GM21717 (cell line): ENCODE results near the gene P2RX7.

Experiments
- ATAC-seq: cut with Tn5 transposase; IDR thresholded peaks from one replicate; pipeline ENCODE4 v1.9.1; 2021; ENCODE audit warnings: mild to moderate bottlenecking, moderate library complexity; ENCODE audit not compliant: unreplicated experiment

P2RX7 gene

DNA sequence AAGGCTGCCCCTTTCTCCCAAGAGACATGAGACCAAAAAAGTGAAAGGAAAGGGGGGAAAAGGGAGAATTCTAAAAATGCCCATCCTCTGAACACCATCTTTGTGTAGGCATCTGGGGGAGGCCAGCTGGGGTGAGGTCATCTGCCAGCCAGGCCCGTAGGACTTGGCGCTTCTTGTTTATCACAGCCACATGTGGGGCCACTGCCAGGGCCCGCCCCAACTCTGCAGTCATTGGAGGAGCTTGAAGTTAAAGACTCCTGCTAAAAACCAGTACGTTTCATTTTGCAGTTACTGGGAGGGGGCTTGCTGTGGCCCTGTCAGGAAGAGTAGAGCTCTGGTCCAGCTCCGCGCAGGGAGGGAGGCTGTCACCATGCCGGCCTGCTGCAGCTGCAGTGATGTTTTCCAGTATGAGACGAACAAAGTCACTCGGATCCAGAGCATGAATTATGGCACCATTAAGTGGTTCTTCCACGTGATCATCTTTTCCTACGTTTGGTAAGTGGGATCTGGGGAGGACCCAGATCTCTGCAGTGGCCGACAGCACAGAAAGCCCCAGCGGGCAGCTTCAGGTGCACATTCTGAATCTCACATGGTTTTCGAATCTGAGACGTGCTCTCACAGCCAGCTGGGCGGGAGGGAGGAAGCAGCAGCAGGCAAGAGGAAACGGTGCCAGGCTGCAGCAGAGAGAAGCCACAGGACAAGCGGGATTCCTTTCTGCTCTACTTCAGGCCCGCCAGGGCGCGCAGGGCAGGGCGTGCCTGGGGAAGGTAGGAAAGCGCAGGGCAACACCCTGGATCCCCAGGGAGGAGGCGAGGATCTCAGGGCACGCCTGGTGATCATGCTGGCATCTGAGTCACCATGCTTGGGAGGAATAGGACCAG is at the start of gene P2RX7:
TSS of gene P2RX7 (plus strand) at position 276 of the 881 bp plus-strand sequence. CDS start at position 371, 95 bp downstream.
- ATAC-seq = no peak

DNA sequence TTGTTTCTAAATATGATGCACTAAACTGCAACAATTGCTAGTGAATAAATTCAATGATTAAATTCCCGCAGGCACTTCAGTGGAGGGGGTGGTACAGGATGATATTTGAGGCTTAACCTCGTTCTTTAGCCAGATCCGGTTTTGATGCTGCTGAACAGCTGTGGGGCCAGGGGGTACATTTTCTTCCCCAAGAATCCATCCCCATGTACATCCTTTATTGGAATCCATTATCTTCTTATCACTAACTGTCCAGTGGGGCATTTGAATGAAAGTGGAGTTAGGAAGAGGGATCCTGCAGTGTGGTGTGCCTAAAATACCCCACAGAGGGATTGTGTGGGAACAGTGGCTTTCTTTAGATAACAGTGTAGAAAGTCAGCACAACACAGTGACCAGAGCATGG is 48.4 kb upstream of the P2RX7 start:
- ATAC-seq = no peak

DNA sequence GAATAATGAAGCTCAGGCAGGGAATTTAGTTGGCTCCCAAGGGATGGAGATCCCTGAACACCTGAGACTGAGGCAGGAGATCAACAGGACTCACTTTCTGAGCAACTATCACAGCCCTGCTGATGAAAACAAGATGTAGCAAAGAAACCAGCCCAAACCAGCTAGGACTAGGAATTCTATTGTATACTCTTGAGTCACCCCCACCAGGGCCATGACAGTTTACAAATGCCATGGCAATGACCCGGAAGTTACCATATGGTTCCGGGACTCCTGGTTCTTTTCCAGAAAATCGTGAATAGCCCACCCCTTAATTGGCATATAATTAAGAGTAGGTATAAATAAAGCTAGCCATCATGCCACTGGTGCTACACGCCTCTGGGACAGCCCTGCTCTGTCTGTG is 47.6 kb upstream of the P2RX7 start:
- no peak for ATAC-seq

GRCh38 chr12:121085506-121086353 is 46.9 kb upstream of the P2RX7 start:
- no peak for ATAC-seq

GRCh38 chr12:121086781-121087295 is 45.8 kb upstream of the P2RX7 start:
- ATAC-seq = no peak

- no peak for ATAC-seq
These were observed 45.0 kb upstream of the P2RX7 start for GRCh38 chr12:121087467-121088194.

GRCh38 chr12:121088195-121088585 is 44.5 kb upstream of the P2RX7 start:
- ATAC-seq = no peak

- ATAC-seq = no peak
These were observed 43.5 kb upstream of the P2RX7 start for GRCh38 chr12:121089031-121089812.

- ATAC-seq = no peak
These were observed 42.8 kb upstream of the P2RX7 start for GRCh38 chr12:121089813-121090430.

DNA sequence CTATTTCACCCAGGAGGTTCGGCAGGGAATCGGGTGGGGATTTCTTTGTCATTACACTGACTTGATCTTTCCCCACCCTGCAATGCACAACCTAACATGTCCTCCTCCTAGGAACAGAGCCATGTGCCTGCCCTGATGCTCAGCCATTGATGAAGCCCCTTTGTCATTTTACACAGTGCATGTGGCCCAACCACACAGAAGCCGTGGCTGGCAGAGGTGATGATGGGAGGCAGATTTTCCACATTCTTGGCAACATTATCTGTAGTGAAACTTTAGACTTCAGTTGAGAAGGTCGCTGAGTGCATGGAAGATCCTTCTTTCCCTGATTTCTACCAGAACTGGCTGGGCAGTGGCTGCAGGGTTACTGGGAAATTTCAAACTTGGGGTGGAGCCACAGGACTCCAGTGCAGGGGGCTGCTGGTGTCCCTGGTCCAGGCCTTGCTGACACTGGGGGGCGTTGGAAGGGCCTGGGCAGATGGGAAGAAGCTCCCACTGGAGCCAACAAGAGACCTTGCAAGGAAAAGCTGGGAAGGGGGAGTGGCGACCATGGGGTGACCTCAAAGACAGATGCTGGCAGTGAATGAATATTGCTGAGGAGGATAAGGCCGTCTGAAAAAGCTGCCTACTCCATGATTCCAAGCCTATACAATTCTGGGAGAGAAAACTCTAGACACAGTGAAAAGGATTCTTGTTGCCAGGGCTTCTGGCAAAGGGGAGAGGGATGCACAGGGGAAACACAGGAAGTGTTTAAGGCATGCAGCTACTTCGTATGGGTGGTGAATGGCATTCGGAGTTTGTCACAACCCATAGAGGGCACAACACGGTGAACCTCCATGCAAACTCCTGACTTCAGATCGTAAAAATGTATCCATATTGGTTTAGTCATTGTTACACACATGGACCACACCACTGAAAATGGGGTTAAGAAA is 41.8 kb upstream of the P2RX7 start:
- ATAC-seq = no peak

DNA sequence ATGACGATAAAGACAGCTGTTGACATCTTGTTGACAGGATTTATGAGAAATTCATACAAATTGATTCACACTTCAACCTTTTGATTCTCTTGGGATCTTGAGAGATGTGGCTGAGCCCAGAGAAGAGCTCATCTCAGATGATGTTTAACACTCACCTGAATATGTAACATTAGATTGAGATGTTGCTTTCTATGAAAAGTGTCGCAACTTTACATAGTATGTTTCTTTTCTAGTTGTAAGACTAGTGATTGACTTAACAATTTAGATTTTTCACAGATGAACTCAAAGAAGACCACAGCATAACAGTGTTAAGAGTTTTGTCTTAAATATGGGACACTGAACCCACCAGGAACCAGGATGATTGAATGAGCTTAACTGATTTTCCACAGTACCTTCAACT is 40.6 kb upstream of the P2RX7 start:
- no peak for ATAC-seq

DNA sequence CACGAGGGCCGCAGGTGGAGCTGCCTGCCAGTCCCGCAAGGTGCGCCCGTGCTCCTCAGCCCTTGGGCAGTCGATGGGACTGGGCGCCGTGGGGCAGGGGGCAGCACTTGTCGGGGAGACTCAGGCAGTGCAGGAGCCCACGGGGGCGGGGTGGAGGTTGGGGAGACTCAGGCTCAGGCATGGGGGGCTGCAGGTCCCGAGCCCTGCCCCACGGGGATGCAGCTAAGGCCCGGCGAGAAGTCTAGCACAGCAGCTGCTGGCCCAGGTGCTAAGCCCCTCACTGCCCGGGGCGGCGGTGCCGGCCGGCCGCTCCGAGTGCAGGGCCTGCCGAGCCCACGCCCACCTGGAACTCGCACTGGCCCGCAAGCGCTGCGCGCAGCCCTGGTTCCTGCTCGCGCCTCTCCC is 39.2 kb upstream of the P2RX7 start:
- no peak for ATAC-seq

- peak; percentile 53 for ATAC-seq
These were observed 37.0 kb upstream of the P2RX7 start for GRCh38 chr12:121095544-121096198.

DNA sequence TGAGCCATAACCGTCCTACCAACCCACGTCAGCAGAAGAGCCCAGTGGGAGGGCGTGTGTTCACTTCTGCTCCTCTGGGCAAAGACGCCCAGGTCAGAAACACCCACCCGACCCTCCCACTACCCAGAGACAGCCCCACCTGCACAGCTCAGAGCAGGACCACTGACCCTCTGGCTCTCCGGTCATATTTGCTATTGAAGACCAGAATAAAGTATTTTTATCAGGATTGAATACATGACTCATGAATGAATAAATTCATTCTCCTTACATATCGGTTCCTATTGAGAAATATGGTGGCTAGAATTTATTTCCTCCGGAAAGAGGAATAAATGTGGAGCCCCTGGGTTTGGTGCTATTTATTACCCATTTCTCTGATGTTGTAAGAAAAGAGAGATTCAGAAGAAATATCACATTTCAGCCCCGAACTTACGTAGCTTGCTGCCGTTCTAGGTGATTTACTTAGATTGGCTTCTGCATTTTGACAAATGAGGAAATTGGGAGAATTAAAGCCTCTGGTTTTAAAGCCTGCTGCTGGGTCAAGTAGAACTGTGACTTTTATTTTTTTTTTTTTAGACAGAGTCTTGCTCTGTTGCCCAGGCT is 36.4 kb upstream of the P2RX7 start:
- ATAC-seq = no peak

DNA sequence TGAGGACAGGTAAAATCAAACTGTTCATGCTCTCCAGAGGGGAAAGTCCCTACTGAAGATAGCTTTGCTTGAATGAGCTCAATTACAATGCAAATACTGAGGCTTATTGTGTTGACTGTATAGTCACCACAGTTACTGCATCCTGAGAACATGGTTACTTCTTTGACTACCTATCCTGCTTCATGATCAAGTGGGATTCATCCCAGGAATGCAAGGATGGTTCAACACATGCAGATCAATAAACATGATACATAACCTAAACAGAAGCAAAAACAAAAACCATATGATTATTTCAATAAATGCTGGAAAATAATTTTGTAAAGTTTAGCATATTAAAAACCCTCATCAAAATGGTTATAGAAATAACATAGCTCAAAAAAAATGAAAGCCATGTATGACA is 32.9 kb upstream of the P2RX7 start:
- ATAC-seq = no peak

- no peak for ATAC-seq
These were observed 30.4 kb upstream of the P2RX7 start for GRCh38 chr12:121102307-121102706.

DNA sequence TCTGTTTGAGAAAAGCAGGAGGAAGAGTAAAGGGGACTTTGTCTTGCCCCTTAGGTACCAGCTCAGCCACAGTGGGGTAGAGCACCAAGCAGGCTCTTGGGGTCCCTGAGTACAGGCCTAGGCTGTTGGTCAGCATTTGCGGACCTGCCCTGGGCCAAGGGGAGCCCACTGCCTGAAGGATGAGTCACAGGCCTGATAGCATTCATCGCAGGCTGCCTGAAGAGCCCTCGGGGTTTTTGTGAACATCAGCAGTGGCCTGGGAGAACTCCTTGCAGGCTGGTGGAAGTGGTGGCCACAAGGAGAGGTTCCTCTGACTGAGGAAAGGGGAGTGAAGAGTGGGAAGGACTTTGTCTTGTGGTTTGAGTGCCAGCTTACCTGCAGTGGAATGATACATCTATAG is 25.0 kb upstream of the P2RX7 start:
- no peak for ATAC-seq

DNA sequence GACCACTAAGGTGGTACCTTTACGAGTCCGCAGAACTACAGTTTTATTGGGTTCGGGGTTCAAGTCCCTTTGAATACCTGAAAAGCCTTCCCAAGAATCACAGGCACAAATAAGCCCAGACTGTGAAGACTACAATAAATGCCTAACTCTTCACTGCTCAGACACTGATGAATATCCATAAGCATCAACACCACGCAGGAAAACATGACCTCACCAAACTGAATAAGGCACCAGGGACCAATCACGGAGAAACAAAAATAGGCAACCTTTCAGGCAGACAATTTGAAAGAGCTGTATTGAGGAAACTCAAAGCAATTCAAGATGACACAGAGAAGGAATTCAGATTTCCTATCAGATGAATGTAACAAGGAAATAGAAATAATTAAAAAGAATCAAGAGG is 24.2 kb upstream of the P2RX7 start:
- ATAC-seq = no peak
